Esophagus muscularis mucosa (tissue), 4 donors: ENCODE measurements around the gene BLOC1S3.

ENCODE experiments used
- EP300 ChIP-seq: sonication (generic); formaldehyde crosslinking; IDR thresholded peaks from one replicate; pipeline ENCODE4 v1.6.1; 2017; ENCODE audit warnings: antibody characterized with exemption
- POLR2A ChIP-seq: fragments of 450-650 bp; IDR thresholded peaks from one replicate; pipeline ENCODE4 v1.6.1; 2017; ENCODE audit warnings: antibody characterized with exemption, moderate library complexity, mild to moderate bottlenecking, low read depth
- POLR2AphosphoS5 ChIP-seq, 2 donors: sonication (generic); formaldehyde crosslinking; IDR thresholded peaks; one replicate each; pipeline ENCODE4 v1.6.1; 2017; ENCODE audit warnings: antibody characterized with exemption in 2 of 2
- TF ChIP-seq, protein P1 (sequence below), 3 experiments: fragments of 200-600 bp in 2 of 3; fragments of 450-650 bp in 1 of 3; sonication (generic) in 2 of 3; IDR thresholded peaks; one replicate each; pipeline ENCODE4 v1.5.1; 2017 to 2019; ENCODE audit warnings: antibody characterized with exemption in 3 of 3, mild to moderate bottlenecking in 2 of 3, moderate library complexity in 1 of 3

DNA sequence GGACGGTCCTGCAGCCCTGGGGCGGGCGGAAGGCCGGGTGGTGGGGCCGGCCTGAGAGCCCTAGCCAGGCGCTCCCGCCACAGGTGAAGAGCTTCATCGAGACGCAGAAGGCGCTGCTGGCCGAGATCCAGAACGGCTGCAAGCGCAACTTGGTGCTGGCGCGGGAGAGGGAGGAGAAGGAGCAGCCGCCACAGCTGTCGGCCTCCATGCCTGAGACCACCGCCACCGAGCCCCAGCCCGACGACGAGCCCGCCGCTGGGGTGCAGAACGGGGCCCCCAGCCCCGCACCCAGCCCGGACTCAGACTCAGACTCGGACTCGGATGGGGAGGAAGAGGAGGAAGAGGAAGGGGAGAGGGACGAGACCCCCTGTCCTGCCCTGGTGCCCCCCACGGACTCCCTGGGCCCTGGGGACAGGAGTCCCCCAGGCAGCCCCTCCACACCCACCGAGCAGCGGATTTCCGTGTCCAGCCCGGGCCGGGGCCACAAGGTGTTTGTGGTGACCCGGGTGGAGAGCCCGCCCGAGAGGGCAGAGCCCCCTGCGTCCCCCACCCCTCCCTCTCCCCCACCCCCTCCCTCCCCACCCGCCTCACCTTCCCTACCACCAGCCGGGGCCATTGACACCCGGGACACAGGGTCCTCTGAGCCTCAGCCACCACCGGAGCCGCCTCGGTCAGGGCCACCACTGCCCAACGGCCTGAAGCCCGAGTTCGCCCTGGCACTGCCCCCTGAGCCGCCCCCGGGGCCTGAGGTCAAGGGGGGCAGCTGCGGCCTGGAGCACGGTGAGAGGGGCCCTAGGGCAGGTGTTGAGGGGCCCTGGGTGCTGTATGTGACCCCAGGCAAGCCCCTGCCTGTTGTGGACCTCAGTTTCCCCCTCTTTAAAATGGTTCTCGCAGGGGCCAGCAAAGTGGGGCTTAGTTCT lies 33.1 kb upstream of the BLOC1S3 start:
- TF ChIP-seq, protein P1, sequence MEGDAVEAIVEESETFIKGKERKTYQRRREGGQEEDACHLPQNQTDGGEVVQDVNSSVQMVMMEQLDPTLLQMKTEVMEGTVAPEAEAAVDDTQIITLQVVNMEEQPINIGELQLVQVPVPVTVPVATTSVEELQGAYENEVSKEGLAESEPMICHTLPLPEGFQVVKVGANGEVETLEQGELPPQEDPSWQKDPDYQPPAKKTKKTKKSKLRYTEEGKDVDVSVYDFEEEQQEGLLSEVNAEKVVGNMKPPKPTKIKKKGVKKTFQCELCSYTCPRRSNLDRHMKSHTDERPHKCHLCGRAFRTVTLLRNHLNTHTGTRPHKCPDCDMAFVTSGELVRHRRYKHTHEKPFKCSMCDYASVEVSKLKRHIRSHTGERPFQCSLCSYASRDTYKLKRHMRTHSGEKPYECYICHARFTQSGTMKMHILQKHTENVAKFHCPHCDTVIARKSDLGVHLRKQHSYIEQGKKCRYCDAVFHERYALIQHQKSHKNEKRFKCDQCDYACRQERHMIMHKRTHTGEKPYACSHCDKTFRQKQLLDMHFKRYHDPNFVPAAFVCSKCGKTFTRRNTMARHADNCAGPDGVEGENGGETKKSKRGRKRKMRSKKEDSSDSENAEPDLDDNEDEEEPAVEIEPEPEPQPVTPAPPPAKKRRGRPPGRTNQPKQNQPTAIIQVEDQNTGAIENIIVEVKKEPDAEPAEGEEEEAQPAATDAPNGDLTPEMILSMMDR (IDR thresholded peaks at IDR 0.05) = no peak
- TF ChIP-seq POLR2AphosphoS5 (IDR thresholded peaks at IDR 0.05) (no peak), EP300 (no peak), POLR2A (no peak)
